NB4 (cell line): ENCODE results near the gene IL7R.

Experiments
- CTCF ChIP-seq: IDR thresholded peaks from one replicate; pipeline ENCODE4 v1.5.1; 2012; ENCODE audit warnings: low read depth, low read length
- MAX ChIP-seq: IDR thresholded peaks from 2 replicates; pipeline ENCODE4 v1.6.1; 2011; ENCODE audit warnings: low read depth, low read length
- POLR2A ChIP-seq: IDR thresholded peaks from 2 replicates; pipeline ENCODE4 v1.6.1; 2011; ENCODE audit warnings: mild to moderate bottlenecking; ENCODE audit not compliant: insufficient read length; ENCODE audit errors: extremely low read depth

GRCh38 chr5:35904443-35905132 lies 47.9 kb downstream of the IL7R start:
- TF ChIP-seq CTCF (no peak), MAX (no peak), POLR2A (no peak)
